SH-SY5Y (cell line): ENCODE measurements around the gene CIB1.
A peak's percentile ranks its signal among the peaks of the same experiment; 100 is the strongest.

Experiments used
- GATA2 ChIP-seq: IDR thresholded peaks from 2 replicates; pipeline ENCODE4 v1.6.1; 2011; ENCODE audit warnings: mild to moderate bottlenecking, low read depth, low read length
- GATA3 ChIP-seq: IDR thresholded peaks from 2 replicates; pipeline ENCODE4 v1.6.1; 2011; ENCODE audit warnings: low read depth, mild to moderate bottlenecking, low read length, moderate library complexity

Gene CIB1

GRCh38 chr15:90248789-90249202 is 15.1 kb upstream of the CIB1 start:
- TF ChIP-seq GATA3 (no peak), GATA2 (no peak)

GRCh38 chr15:90243943-90244639 is 10.3 kb upstream of the CIB1 start:
- TF ChIP-seq GATA3 (no peak), GATA2 (no peak)

DNA sequence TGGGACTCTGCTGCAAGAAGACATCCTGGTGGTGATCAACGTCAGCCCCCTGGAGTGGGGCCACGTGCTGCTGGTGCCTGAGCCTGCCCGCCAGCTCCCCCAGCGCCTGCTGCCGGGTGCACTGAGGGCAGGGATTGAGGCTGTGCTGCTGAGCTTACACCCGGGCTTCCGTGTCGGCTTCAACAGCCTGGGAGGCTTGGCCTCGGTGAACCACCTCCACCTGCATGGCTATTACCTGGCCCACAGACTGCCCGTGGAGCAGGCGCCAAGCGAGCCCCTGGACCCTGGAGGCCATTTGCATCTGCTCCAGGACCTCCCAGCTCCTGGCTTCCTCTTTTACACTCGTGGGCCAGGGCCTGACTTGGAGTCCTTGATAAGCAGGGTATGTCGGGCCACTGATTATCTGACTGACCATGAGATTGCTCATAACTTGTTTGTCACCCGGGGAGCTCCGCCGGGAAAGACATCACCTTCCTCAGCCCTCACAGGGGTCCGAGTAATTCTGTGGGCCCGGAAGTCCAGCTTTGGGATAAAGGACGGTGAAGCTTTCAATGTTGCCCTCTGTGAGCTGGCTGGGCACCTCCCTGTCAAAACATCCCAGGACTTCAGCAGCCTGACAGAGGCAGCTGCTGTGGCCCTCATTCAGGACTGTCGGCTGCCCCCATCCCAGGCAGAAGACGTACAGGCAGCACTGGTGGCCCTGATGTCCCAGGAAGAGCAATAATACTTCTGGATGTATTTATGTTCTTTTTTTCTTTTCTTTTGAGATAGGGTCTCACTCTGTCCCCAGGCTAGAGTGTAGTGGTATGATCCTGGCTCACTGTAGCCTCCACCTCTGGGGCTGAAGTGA is 7.8 kb upstream of the CIB1 start:
- TF ChIP-seq GATA3 (no peak), GATA2 (no peak)

DNA sequence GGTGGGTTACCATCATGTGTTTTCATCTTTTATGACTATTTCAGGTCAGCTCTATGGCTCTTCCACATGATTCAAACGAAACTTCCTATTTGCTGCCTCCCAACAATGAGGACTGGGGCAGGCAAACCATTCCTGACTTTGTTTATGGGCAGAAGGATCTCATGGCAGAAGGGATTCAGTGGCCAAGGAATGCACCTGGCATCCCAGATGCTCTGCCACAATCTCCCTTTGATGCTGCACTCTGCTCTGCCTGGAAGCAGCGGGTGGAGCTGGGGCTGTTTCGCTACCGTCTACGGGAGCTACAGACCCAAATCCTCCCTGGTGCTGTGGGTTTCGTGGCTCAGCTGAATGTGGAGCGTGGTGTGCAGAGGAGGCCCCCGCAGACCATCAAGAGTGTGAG is 7.1 kb upstream of the CIB1 start:
- TF ChIP-seq GATA2 (no peak), GATA3 (no peak)

DNA sequence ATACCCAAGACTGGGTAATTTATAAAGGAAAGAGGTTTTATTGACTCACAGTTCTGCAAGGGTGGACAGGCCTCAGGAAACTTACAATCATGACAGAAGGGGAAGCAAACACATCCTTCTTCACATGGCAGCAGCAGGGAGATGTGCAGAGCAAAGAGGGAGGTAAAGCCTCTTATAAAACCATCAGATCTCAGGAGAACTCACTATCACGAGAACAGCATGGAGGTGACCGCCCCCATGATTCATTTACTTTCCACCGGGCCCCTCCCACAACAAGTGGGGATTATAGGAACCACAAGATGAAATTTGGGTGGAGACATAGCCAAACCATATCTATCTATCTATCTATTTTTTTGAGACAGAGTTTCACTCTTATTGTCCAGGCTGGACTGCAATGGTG is 5.6 kb upstream of the CIB1 start:
- TF ChIP-seq GATA3: no peak

DNA sequence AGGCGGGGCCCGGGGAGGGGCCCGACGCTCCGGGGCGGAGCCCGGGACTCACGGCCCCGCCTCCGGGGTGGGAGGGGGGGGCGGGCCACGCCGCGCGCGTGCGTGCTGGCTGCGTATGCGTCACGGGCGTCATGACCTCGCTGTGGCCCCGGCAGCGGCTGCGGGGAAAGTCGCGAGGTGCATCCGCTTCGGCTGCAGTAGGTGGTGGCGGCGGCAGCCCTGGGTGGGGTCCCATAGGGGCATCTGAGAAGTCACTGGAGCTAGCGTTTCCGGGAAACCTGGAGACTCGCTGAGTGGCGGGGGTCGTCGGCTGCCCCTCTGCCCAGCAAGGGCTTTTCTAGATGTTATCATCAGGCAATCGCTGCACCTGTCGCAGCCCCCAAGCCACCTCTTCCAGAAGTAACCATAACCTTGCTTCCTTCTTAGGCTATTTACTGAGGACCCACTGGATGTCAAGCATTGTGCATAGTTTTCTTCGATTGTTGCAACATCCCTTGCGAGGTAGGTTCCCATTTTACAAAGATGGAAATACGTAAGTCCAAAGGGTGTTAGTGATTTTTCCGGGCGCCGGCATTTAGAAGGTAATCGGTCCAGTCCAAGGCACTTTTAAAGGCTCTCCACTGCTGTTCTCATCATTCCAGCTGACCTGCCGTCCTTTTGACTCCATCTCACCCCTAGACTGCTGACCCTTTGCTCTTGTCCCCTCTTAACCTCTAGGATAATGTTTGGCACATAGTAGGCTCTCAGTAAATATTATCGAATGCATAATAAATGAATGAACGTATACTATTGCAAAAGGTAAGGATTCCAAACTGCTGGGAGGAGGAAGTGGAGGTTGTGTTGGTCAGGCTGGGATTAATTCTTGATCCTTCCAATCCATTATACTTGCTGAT is 601 bp upstream of the CIB1 start, which contains the start of gene GDPGP1:
Gene GDPGP1 (plus strand): TSS at position 114 of the 893 bp plus-strand sequence. CDS start 6,700 bp downstream, outside the sequence.
- TF ChIP-seq GATA3 (no peak; the same call in 1 of the 2 replicates), GATA2 (peak; percentile 83)

DNA sequence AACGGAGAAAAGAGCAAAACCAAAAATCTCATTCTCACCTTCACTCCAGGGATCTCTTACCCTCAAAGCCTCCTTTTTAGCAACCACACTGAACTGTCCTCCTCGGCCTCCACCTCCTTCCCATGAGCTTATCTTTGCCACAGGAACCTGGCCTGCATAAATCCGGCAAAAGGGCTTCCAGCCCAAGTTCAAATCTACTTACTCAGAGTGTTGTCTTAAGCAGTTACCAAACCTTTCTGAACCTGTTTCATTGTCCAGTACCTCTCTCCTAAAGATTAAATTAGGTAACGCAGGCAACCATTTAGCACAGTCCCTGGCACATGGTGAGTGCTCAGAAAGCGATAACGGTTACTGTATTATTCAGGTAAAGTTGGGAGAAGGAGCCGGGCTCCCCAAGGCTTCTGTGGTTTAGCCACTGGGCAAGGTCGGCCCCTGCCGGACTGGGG is 777 bp downstream of the CIB1 start:
- no peak for TF ChIP-seq GATA2
- TF ChIP-seq GATA3: no peak

GRCh38 chr15:90232196-90232595 is 1.5 kb downstream of the CIB1 start:
- TF ChIP-seq GATA3: no peak
- no peak for TF ChIP-seq GATA2

DNA sequence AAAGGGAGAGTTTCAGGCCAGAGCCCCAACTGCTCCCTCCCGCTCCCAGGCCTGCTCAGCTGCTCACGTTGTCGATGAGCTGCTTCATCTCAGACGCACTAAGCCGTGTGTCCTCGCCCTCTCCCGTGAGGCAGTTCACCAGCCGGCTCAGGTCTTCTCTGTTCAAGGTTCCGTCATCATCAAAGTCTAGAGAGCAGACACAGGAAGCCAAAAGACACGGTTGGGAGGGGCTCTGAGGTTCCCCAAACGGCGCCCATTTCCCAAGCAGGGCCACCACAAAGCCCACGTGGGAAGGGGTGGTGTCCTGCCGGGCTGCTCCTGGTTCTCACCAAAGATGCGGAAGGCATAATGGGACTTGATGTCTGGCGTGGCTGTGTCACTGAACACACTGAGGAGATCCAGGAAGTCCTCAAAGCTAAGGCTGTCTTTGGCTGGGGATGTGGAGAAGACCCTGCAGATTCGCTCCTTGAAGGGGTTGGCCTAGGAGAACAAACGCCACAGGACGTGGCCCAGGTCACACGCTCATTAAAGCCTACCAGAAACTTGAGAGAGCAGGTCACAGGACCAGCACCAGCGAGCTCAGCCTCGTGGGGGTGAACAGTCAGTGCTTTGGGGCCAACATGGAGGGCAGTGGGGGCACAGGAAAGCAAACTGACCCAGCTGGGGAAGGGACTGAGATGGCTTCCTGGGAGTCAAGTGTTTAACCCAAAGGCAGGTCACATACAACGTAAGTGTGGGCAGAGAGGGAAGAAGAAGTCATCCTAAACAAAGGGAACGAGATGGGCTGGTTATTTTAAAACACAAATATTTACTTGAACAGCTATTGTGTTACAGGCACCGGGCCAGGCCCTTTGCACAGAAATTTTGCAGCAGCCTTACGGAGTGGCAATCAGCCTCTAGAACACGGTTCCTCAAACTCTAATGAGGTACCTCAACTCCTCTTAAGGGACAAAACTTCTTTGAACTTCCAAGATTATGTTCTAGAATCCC is 2.4 kb downstream of the CIB1 start:
- TF ChIP-seq GATA3: no peak
- no peak for TF ChIP-seq GATA2

DNA sequence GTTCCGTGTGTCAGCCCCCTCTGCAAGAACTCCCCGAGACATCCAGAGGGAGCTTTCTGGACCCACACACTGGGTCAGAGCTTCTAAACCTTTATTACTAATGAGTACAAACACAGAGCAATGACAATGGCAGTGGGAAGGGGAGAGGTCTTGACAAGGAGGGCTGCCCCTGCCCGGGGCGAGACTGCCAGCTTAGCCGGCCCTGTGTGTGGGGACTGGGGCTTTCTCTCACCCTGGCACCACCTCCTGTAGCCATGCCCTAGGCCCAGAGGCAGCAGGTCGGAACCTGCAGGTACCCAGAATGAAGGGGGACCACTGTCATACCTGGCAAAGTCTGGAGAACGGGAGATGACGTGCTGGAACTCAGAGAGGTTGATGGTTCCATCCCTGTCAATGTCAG is 3.1 kb downstream of the CIB1 start:
- no peak for TF ChIP-seq GATA3
- TF ChIP-seq GATA2: no peak

GRCh38 chr15:90230071-90230494 is 3.7 kb downstream of the CIB1 start:
- TF ChIP-seq GATA3 (no peak), GATA2 (no peak)

DNA sequence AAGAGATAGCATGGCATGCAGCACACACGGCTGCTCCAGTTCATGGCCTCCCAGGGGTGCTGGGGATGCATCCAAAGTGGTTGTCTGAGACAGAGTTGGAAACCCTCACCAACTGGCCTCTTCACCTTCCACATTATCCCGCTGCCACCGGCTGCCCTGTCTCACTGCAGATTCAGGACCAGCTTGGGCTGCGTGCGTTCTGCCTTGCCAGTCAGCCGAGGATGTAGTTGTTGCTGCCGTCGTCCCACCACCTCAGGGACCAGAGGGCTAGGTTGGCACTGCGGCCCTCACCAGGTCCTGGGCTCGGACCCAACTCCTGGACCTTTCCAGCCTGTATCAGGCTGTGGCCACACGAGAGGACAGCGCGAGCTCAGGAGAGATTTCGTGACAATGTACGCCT is 4.8 kb downstream of the CIB1 start:
- no peak for TF ChIP-seq GATA2
- TF ChIP-seq GATA3: no peak

DNA sequence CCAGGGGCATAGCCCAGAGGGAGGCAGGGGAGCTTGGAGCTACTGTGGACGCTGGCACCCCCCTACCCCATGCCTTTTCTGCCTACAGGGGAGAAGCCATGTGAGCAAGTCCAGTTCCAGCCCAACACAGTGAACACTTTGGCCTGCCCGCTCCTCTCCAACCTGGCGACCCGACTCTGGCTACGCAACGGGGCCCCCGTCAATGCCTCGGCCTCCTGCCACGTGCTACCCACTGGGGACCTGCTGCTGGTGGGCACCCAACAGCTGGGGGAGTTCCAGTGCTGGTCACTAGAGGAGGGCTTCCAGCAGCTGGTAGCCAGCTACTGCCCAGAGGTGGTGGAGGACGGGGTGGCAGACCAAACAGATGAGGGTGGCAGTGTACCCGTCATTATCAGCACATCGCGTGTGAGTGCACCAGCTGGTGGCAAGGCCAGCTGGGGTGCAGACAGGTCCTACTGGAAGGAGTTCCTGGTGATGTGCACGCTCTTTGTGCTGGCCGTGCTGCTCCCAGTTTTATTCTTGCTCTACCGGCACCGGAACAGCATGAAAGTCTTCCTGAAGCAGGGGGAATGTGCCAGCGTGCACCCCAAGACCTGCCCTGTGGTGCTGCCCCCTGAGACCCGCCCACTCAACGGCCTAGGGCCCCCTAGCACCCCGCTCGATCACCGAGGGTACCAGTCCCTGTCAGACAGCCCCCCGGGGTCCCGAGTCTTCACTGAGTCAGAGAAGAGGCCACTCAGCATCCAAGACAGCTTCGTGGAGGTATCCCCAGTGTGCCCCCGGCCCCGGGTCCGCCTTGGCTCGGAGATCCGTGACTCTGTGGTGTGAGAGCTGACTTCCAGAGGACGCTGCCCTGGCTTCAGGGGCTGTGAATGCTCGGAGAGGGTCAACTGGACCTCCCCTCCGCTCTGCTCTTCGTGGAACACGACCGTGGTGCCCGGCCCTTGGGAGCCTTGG is 5.6 kb downstream of the CIB1 start:
- TF ChIP-seq GATA2 (no peak), GATA3 (no peak)
